Measurements from ENCODE around the gene TMEM233.

The TMEM233 gene

GRCh38 chr12:119593578-119594398 lies at the start of gene TMEM233:
Gene TMEM233, plus strand, starts transcription at chr12:119593774. Its CDS starts 75 bp downstream, at chr12:119593849.
- TF ChIP-seq CTCF (conservative IDR thresholded peaks at IDR 0.05; ENCODE audit: low read depth, low read length) = no peak
- no peak within 1 kb of the TSS for H3K9ac ChIP-seq
- no peak within 1 kb of the TSS for H3K27ac ChIP-seq
- no peak within 1 kb of the TSS for H3K4me3 ChIP-seq (IDR thresholded peaks at IDR 0.05; ENCODE audit: insufficient read depth, low read depth, low read length)
- no peaks in the 10 kb centered on the region for H3K79me2 ChIP-seq (ENCODE audit: insufficient read depth, low read depth)
- no peaks in the 10 kb centered on the region for H3K36me3 ChIP-seq (ENCODE audit: insufficient read depth)
- H3K4me2 ChIP-seq = no peak within 1 kb of the TSS
- H3K27me3 ChIP-seq (ENCODE audit: insufficient read depth, low read depth) = no peaks in the 10 kb centered on the region
- H4K20me1 ChIP-seq (ENCODE audit: insufficient read depth) = no peaks in the 10 kb centered on the region
- H3K4me1 ChIP-seq (ENCODE audit: low read depth, poor library complexity, severe bottlenecking) = no peaks in the 10 kb centered on the region
- H2AFZ ChIP-seq (ENCODE audit: low read depth) = no peak within 1 kb of the TSS

- no peak overlapping the region for H3K4me2 ChIP-seq
- H3K4me3 ChIP-seq (IDR thresholded peaks at IDR 0.05; ENCODE audit: insufficient read depth, low read depth, low read length) = no peak overlapping the region
- no peaks in the 10 kb centered on the region for H3K79me2 ChIP-seq (ENCODE audit: insufficient read depth, low read depth)
- H3K4me1 ChIP-seq (ENCODE audit: low read depth, poor library complexity, severe bottlenecking) = no peaks in the 10 kb centered on the region
- no peak overlapping the region for H2AFZ ChIP-seq (ENCODE audit: low read depth)
- H3K9ac ChIP-seq = no peak overlapping the region
- H3K36me3 ChIP-seq (ENCODE audit: insufficient read depth) = no peaks in the 10 kb centered on the region
- H4K20me1 ChIP-seq (ENCODE audit: insufficient read depth) = no peaks in the 10 kb centered on the region
- no peak overlapping the region for H3K27ac ChIP-seq
- no peaks in the 10 kb centered on the region for H3K27me3 ChIP-seq (ENCODE audit: insufficient read depth, low read depth)
- peak; percentile 75 for TF ChIP-seq CTCF (conservative IDR thresholded peaks at IDR 0.05; ENCODE audit: low read depth, low read length)
These were observed 48.6 kb upstream of the TMEM233 start for GRCh38 chr12:119544765-119545625.

GRCh38 chr12:119546340-119546739 lies 47.2 kb upstream of the TMEM233 start:
- no peak for TF ChIP-seq CTCF (conservative IDR thresholded peaks at IDR 0.05; ENCODE audit: low read depth, low read length)
- H2AFZ ChIP-seq (ENCODE audit: low read depth) = no peak overlapping the region

GRCh38 chr12:119547001-119547400 lies 46.6 kb upstream of the TMEM233 start:
- Histone ChIP-seq H3K79me2 (ENCODE audit: insufficient read depth, low read depth) (no peaks in the 10 kb centered on the region), H3K36me3 (ENCODE audit: insufficient read depth) (no peaks in the 10 kb centered on the region), H3K4me2 (no peak overlapping the region), H3K27ac (no peak overlapping the region), H3K27me3 (ENCODE audit: insufficient read depth, low read depth) (no peaks in the 10 kb centered on the region), H2AFZ (ENCODE audit: low read depth) (no peak overlapping the region), H3K4me3 (IDR thresholded peaks at IDR 0.05; ENCODE audit: insufficient read depth, low read depth, low read length) (no peak overlapping the region), H3K4me1 (ENCODE audit: low read depth, poor library complexity, severe bottlenecking) (no peaks in the 10 kb centered on the region), H4K20me1 (ENCODE audit: insufficient read depth) (no peaks in the 10 kb centered on the region), H3K9ac (no peak overlapping the region)
- no peak for TF ChIP-seq CTCF (conservative IDR thresholded peaks at IDR 0.05; ENCODE audit: low read depth, low read length)

More at GRCh38 chr12:119546340-119546739, 47.2 kb upstream of the TMEM233 start:
- Histone ChIP-seq H3K27ac (no peak overlapping the region), H3K4me2 (no peak overlapping the region), H3K4me3 (IDR thresholded peaks at IDR 0.05; ENCODE audit: insufficient read depth, low read depth, low read length) (no peak overlapping the region), H3K79me2 (ENCODE audit: insufficient read depth, low read depth) (no peaks in the 10 kb centered on the region), H3K4me1 (ENCODE audit: low read depth, poor library complexity, severe bottlenecking) (no peaks in the 10 kb centered on the region), H3K36me3 (ENCODE audit: insufficient read depth) (no peaks in the 10 kb centered on the region), H3K27me3 (ENCODE audit: insufficient read depth, low read depth) (no peaks in the 10 kb centered on the region), H3K9ac (no peak overlapping the region), H4K20me1 (ENCODE audit: insufficient read depth) (no peaks in the 10 kb centered on the region)

Measured in KMS-11 (cell line).